A673 (cell line): ENCODE measurements around the gene ATOSA. TPM values are rescaled to one million over a fixed set of nuclear protein-coding genes. Genes with fewer than 3 reads are reported as not detected.

Source experiments
- BruUV-seq: library from RNA; stranded (reverse); fragments of 400-500 nt; replicated peaks from 2 replicates; lab custom pipeline; 2021; lab: Mats Ljungman, UMichigan
- CTCF ChIA-PET: fragments of 300-600 bp; sonication (Branson Sonifier 250); formaldehyde crosslinking; loops from one replicate; lab custom pipeline; 2022; ENCODE audit warnings: antibody characterized with exemption; lab: Charles Lee
- POLR2A ChIA-PET: fragments of 300-600 bp; sonication (Branson Sonifier 250); formaldehyde crosslinking; loops from one replicate; lab custom pipeline; 2022; ENCODE audit warnings: antibody characterized with exemption; ENCODE audit not compliant: low non-redundant PET; lab: Charles Lee
- DNase-seq: peaks from one replicate; pipeline ENCODE4 v3.0.0-alpha.2; 2015; ENCODE audit warnings: low spot score
- H3K27ac ChIP-seq: fragments of 200-600 bp; sonication (generic); 2 replicates; pipeline ENCODE4 v1.5.1; 2016; ENCODE audit warnings: mixed run types, low read depth, mild to moderate bottlenecking, mixed read lengths, antibody characterized with exemption, low read length; ENCODE audit not compliant: poor library complexity, severe bottlenecking
- H3K27me3 ChIP-seq: fragments of 200-600 bp; sonication (generic); replicated peaks from 2 replicates; pipeline ENCODE4 v1.6.1; 2017; ENCODE audit warnings: mixed run types, low read depth, mild to moderate bottlenecking, mixed read lengths, antibody characterized with exemption, low read length; ENCODE audit not compliant: insufficient read depth, poor library complexity
- H3K36me3 ChIP-seq: fragments of 200-600 bp; sonication (generic); 2 replicates; pipeline ENCODE4 v1.6.1; 2016; ENCODE audit warnings: mixed run types, mild to moderate bottlenecking, mixed read lengths, antibody characterized with exemption, low read length; ENCODE audit not compliant: insufficient read depth, poor library complexity, severe bottlenecking
- H3K4me1 ChIP-seq: fragments of 200-600 bp; sonication (generic); 2 replicates; pipeline ENCODE4 v1.6.1; 2017; ENCODE audit warnings: mixed run types, mild to moderate bottlenecking, mixed read lengths, antibody characterized with exemption, low read length; ENCODE audit not compliant: insufficient read depth, poor library complexity, severe bottlenecking
- H3K4me3 ChIP-seq: fragments of 200-600 bp; sonication (generic); 2 replicates; pipeline ENCODE4 v1.5.1; 2016; ENCODE audit warnings: low read depth, mixed run types, mild to moderate bottlenecking, mixed read lengths, low read length; ENCODE audit not compliant: poor library complexity, severe bottlenecking
- H3K9me3 ChIP-seq: fragments of 200-600 bp; sonication (generic); 2 replicates; pipeline ENCODE4 v1.6.1; 2016; ENCODE audit warnings: mixed run types, low read depth, mild to moderate bottlenecking, mixed read lengths, antibody characterized with exemption, low read length; ENCODE audit not compliant: poor library complexity, severe bottlenecking
- EZH2 ChIP-seq: fragments of 200-600 bp; sonication (generic); IDR thresholded peaks from 2 replicates; pipeline ENCODE4 v1.6.1; 2017; ENCODE audit warnings: borderline replicate concordance, low read depth, mild to moderate bottlenecking, mixed read lengths, antibody characterized with exemption, low read length; ENCODE audit not compliant: poor library complexity, severe bottlenecking
- intact Hi-C: fragments of 100-400 bp; cut with micrococcal nuclease; formaldehyde crosslinking; loops from one replicate; pipeline ENCODE4 v1.10.0; 2022; ENCODE audit not compliant: unreplicated experiment
- total RNA-seq: library from RNA; stranded (reverse); gene quantifications from 2 replicates; pipeline ENCODE4 v1.2.3, GENCODE V29; 2021
- TF ChIP-seq, protein P1 (sequence below): fragments of 300-800, 200-600 bp; sonication (generic); conservative IDR thresholded peaks from 2 replicates; pipeline ENCODE4 v1.5.1; 2017; ENCODE audit warnings: low read depth, mild to moderate bottlenecking, antibody characterized with exemption, low read length, moderate library complexity, mixed read lengths

Gene ATOSA
- total RNA-seq, 1 experiment from 2014 or later, result 5.3 TPM

DNA sequence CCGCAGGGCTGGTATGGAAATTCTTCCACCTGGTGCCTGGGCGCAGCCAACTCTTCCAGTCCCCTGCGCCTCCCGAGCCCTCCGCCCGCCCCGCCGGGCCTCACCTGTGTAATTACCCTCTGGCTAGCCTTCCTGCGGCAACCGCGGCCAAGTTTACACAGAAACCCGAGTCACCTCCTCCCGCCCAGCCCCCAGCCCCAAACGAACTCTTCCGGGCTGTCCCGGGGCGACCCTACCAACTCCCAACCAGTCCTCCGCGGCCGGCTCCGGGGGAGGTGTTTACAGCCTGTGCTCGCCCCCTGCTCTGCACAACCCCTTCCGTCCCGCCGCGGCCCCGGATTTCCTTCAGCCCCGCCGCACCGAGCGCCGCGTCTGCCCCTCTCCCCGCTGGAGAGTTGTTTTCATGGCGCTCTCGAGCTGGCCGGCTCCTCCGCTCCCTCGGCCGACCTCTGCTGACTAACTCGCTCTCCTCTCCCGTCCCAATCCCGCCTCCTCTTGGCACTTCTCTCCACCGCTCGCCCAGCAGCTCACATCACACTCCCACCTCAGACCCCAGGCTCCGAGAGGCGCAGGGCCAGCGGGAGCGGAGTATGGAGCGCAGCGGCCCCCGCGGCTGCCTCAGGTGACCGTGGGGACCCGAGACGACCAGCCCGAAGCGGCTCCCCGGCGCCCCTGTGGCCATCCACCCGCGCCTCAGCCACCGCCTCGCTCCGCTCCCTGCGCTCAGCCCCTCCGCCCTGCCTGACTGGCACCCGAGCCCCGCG, 538 bp downstream of the ATOSA start:
- ChIA-PET CTCF (no interaction called here), POLR2A (no interaction called here)
- H3K27me3 ChIP-seq, result peaks cover 21% of the 10 kb centered on the region
- peak; percentile 46 for DNase-seq
- no peaks in the 10 kb centered on the region for H3K4me1 ChIP-seq
- peak overlapping the region; percentile 87 for H3K4me3 ChIP-seq
- peak overlapping the region; percentile 74 for H3K27ac ChIP-seq
- no TSS peak for BruUV-seq
- intact Hi-C loops, result loop anchor here (5.0 kb wide), 1 partner anchor 111 kb away; the partner anchor contains the start of gene ARPP19
- TF ChIP-seq EZH2, result no peak
- TF ChIP-seq, protein P1, sequence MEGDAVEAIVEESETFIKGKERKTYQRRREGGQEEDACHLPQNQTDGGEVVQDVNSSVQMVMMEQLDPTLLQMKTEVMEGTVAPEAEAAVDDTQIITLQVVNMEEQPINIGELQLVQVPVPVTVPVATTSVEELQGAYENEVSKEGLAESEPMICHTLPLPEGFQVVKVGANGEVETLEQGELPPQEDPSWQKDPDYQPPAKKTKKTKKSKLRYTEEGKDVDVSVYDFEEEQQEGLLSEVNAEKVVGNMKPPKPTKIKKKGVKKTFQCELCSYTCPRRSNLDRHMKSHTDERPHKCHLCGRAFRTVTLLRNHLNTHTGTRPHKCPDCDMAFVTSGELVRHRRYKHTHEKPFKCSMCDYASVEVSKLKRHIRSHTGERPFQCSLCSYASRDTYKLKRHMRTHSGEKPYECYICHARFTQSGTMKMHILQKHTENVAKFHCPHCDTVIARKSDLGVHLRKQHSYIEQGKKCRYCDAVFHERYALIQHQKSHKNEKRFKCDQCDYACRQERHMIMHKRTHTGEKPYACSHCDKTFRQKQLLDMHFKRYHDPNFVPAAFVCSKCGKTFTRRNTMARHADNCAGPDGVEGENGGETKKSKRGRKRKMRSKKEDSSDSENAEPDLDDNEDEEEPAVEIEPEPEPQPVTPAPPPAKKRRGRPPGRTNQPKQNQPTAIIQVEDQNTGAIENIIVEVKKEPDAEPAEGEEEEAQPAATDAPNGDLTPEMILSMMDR, result no peak
- no peaks in the 10 kb centered on the region for H3K9me3 ChIP-seq
- no peaks in the 10 kb centered on the region for H3K36me3 ChIP-seq

DNA sequence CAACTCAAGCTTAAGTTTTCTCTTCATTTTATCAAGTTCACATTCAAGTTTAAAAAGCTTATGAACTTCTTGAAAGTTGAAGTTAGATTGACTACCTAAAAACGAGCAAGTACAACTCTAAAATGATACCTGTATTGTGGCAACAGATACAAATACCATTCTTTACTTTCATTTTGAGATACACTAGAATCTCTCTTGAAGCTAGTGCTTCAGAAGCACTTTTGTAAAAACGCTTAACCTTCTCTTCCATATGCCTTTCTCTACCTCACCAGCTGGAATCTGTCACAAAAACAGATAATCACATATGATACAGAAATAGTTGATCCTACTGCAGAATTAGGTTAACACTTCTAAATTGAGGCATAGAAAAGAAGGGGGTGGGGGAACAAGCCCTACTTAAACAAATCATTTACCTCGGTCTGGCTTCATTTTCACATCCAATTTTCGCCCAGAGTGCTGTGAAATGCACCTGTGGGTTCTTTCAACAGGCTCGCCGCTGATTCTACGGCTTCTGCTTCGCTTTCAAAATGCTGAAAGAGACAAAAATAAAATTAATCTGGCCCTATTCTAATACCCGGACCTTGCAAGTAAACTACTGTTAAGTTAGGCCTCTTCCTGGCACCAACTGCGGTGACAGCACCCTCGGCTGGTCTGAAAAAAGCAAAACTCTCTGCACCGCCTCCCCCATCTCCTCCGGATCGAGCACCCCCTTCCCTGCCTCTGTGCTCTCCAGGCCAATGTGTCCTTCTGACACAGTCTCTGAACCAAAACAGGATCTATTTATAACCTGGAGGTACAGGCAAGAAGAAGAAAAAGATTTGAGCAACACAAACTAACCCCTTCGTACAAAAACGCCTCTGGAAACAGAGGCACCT, 1.4 kb downstream of the ATOSA start:
- H3K27ac ChIP-seq, result peak overlapping the region; percentile 74
- peak overlapping the region; percentile 87 for H3K4me3 ChIP-seq
- BruUV-seq, result no TSS peak
- H3K27me3 ChIP-seq, result peaks cover 20% of the 10 kb centered on the region
- POLR2A ChIA-PET, result no interaction called here
- intact Hi-C loops, result loop anchor here (5.0 kb wide), 1 partner anchor 111 kb away; the partner anchor contains the start of gene ARPP19
- TF ChIP-seq EZH2, result no peak
- TF ChIP-seq, protein P1, result peak; percentile 42
- no peaks in the 10 kb centered on the region for H3K4me1 ChIP-seq
- CTCF ChIA-PET, result no interaction called here
- peak; percentile 58 for DNase-seq
- H3K9me3 ChIP-seq, result no peaks in the 10 kb centered on the region
- no peaks in the 10 kb centered on the region for H3K36me3 ChIP-seq

DNA sequence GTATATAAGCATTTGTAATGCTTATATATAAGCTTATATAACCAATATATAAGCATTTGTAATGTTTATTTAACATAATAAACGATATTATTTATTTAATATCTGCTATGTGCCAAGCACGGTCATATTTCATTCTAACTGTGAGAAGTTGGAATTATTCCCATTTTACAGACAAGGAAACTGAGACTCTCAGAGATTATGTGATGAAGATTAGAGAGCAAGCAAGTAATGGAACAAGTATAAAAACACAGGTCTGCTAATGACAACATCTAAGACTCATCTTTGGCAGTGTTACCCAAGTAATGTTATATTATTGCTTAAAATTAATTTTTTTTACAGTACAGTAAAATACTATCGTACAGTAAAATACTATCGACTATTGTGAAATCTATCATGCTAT, 4.4 kb downstream of the ATOSA start:
- Histone ChIP-seq H3K27ac (no peak overlapping the region), H3K4me3 (no peak overlapping the region), H3K4me1 (no peaks in the 10 kb centered on the region), H3K27me3 (no peaks in the 10 kb centered on the region), H3K9me3 (no peaks in the 10 kb centered on the region), H3K36me3 (no peaks in the 10 kb centered on the region)
- no peak for TF ChIP-seq EZH2
- TF ChIP-seq, protein P1, result no peak
- intact Hi-C loops, result loop anchor here (1.0 to 5.0 kb wide), 2 partner anchors 22 to 108 kb away; partner anchors contain the start of gene ARPP19
- CTCF ChIA-PET, result no interaction called here
- no TSS peak for BruUV-seq
- POLR2A ChIA-PET, result no interaction called here
- DNase-seq, result no peak
